ENCODE data around the gene APOBEC2.

APOBEC2 gene

GRCh38 chr6:41088451-41088850 lies 35.4 kb downstream of the APOBEC2 start:
- no peak for DNase-seq (ENCODE audit: low read depth in 3 of 3)

DNA sequence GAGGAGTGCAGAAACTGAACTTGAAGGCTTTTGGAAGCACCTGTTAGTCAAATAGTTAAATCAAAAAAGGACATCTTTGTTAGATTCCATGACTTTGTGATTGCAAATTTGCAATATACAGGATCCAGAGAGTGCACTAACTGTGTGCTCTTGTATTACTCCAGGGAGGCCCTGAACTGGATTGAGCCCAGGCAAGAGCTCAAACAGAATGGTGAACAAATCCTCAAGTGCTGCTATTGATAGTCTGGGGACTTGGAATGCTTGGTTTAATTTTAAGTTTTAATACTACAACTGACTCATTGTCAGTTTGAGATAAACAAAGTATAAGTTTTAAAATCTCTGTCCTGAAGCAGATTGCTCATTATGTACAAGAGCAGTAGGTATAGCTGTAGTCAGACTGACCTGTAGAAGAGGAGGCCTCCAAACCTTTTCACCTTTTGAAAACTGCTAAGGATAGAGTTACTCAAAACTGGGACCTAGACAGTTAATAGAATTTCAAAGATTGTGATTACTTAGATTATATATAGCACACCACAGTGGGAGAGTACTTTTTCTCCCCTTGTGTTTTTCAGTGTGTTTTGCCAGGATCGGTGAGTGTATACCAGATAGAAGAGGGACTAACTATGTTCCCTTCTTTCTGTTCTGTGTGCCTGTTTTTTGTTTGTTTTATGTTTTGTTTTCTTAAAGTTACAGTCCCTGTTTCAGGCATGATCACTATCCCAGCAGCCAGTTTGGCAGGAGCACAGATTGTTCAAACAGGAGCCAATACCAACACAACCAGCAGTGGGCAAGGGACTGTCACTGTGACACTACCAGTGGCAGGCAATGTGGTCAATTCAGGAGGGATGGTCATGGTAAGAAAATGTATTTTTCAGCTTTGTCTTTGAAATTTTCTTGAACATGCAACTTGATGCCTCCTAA lies 38.1 kb downstream of the APOBEC2 start:
- no peak for DNase-seq (ENCODE audit: low read depth in 3 of 3)

GRCh38 chr6:41092421-41093140 lies 39.6 kb downstream of the APOBEC2 start:
- DNase-seq (ENCODE audit: low read depth in 3 of 3), result no peak

- DNase-seq (ENCODE audit: low read depth in 3 of 3), result no peak
Measured at GRCh38 chr6:41093729-41094128, 40.7 kb downstream of the APOBEC2 start.

- no peak for DNase-seq (ENCODE audit: low read depth in 3 of 3)
Measured at GRCh38 chr6:41097467-41098090, 44.6 kb downstream of the APOBEC2 start.

DNA sequence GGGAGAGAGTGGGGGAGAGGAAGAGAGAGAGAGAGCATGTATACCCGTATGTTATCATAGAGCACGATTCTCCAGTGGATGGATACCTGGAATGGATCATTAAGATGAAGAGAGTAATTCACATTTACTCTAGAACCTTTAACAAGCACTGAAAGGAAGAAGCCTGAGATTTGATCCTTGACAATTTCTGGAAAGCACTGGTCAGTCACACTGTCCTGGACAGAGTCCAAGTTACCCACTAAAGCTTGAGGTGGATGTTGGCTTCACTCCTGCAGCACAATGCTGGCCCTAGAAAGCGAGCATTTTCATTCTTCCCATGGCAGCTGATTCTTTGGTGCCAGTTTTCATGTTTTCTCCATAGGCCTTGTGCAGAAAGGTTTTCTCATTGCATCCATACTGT lies 45.4 kb downstream of the APOBEC2 start:
- no peak for DNase-seq (ENCODE audit: low read depth in 3 of 3)

DNA sequence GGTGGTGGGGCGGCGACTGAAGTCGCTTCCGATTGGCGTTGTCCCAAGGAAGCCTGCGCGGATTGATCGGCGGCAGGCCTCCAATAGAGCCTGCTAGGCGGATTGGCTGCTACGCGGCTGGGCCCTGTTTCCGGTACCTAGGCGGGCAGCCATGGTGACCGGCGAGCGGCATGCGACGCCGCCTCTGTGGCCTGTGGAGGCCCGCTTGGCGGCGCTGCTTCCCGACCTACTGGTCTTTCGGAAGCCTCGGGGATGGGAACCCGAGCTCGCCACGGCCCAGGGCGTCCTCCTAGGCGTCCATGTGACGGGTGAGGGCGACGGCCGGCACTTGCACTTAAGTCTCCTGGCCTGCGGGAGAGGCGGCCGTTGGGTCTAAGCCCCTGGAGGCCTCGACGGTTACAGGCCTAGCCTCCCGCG lies 47.9 kb downstream of the APOBEC2 start:
- no peak for DNase-seq (ENCODE audit: low read depth in 3 of 3)

DNA sequence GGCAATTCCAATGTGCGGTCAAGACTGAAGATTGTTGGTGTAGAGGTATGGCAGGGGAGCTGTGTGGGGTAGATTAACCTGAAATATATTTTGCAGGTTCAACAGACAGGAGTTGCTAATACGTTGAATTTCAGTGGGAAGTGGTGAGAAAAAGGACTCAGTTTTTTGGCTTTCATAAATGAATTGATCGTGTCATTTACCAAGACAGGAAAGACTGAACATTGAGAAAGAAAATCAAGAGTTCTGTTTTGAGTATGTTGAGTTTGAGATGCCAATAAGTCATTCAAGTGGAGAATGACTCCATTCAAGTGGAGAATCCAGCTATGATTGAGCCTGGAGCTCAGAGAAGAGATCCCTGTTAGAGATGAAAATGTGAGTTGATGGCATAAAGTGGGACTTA lies 50.8 kb downstream of the APOBEC2 start:
- no peak for DNase-seq (ENCODE audit: low read depth in 3 of 3)

DNA sequence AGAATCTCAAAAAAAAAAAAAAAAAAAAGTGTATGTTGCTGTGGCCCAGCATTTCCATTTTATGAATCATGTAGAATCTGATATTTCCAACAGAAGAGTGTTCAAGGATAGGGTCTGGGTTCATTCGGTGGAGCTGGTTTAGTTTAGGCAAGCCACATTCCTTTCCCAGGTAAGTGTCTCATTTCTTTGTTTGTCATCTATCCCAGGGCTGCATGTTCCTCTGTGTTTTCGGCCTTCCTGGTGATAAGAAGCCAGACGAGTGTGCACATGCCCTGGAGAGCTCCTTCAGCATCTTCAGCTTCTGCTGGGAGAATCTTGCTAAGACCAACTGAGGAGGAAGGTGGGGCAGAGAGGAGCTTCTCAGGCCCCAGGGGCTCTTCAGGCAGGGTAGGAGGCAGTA lies 58.0 kb downstream of the APOBEC2 start:
- DNase-seq (ENCODE audit: low read depth in 3 of 3), result no peak

All from stimulated activated CD4-positive, alpha-beta T cell treated with anti-CD3 and anti-CD28 coated beads, TNF-alpha, amount 100 ng/mL, for 4 hours (primary cell).